KMS-11 (cell line): ENCODE results near the gene FYN.
"Not testable (repeated sequence)": the region's sequence is repeated elsewhere in the genome, so short reads cannot be mapped to it uniquely, and the experiment has no call there.

Experiments
- H2AFZ ChIP-seq: fragments of 200-600 bp; sonication (generic); 2 replicates; pipeline ENCODE4 v1.6.1; 2016; ENCODE audit warnings: antibody characterized with exemption, mixed run types, low read depth
- H3K27ac ChIP-seq: fragments of 200-600 bp; sonication (generic); 2 replicates; pipeline ENCODE4 v1.6.1; 2016; ENCODE audit warnings: mild to moderate bottlenecking, mixed run types
- H3K27me3 ChIP-seq: fragments of 200-600 bp; sonication (generic); 2 replicates; pipeline ENCODE4 v1.6.1; 2017; ENCODE audit warnings: mild to moderate bottlenecking, low read depth, mixed run types, moderate library complexity; ENCODE audit not compliant: insufficient read depth
- H3K36me3 ChIP-seq: fragments of 200-600 bp; sonication (generic); 2 replicates; pipeline ENCODE4 v1.6.1; 2017; ENCODE audit warnings: mild to moderate bottlenecking, mixed run types; ENCODE audit not compliant: insufficient read depth
- H3K4me1 ChIP-seq: fragments of 200-600 bp; sonication (generic); 2 replicates; pipeline ENCODE4 v1.6.1; 2016; ENCODE audit warnings: mild to moderate bottlenecking, low read depth, mixed run types; ENCODE audit not compliant: poor library complexity, severe bottlenecking
- H3K4me2 ChIP-seq: fragments of 200-600 bp; sonication (generic); 2 replicates; pipeline ENCODE4 v1.7.0; 2016; ENCODE audit warnings: mild to moderate bottlenecking, mixed run types
- H3K4me3 ChIP-seq: fragments of 200-600 bp; sonication (generic); IDR thresholded peaks from 2 replicates; pipeline ENCODE4 v1.6.1; 2017; ENCODE audit warnings: low read depth, low read length, mixed read lengths; ENCODE audit not compliant: insufficient read depth
- H3K79me2 ChIP-seq: fragments of 200-600 bp; sonication (generic); 2 replicates; pipeline ENCODE4 v1.6.1; 2016; ENCODE audit warnings: low read depth, mixed run types; ENCODE audit not compliant: insufficient read depth
- H3K9ac ChIP-seq: fragments of 200-600 bp; sonication (generic); 2 replicates; pipeline ENCODE4 v1.6.1; 2016; ENCODE audit warnings: mild to moderate bottlenecking, mixed run types
- H4K20me1 ChIP-seq: fragments of 200-600 bp; sonication (generic); 2 replicates; pipeline ENCODE4 v1.6.1; 2016; ENCODE audit warnings: mild to moderate bottlenecking, mixed run types; ENCODE audit not compliant: insufficient read depth
- CTCF ChIP-seq: fragments of 200-600 bp; sonication (generic); conservative IDR thresholded peaks from 2 replicates; pipeline ENCODE4 v1.6.1; 2017; ENCODE audit warnings: low read depth, mild to moderate bottlenecking, antibody characterized with exemption, low read length, moderate library complexity, mixed read lengths

The FYN gene

DNA sequence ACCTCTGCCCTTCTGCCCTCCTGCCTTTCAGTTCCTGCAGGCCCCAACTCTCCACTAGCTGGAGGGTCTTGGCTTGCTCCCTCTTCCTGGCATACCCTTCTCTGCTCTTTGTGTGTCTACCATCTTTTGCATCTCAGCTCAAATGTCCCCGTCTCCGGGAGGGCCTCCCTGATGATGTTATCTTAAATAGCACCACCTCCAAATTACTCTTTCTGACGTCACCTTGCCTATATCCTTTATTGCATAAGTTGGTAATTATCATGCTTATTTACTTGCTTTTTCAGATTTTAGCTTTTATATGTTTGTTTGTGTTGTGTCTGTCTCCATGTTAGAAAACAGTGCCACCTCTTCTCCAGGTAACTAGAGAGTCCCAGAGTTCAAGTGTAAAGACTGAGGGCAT, 36.0 kb upstream of the FYN start:
- no peak overlapping the region for H3K4me2 ChIP-seq
- no peak for TF ChIP-seq CTCF
- H3K36me3 ChIP-seq: no peaks in the 10 kb centered on the region
- H2AFZ ChIP-seq: no peak overlapping the region
- no peak overlapping the region for H3K4me3 ChIP-seq
- H3K9ac ChIP-seq: no peak overlapping the region
- no peak overlapping the region for H3K27ac ChIP-seq
- no peaks in the 10 kb centered on the region for H3K79me2 ChIP-seq
- no peaks in the 10 kb centered on the region for H3K4me1 ChIP-seq
- H3K27me3 ChIP-seq: no peaks in the 10 kb centered on the region
- no peaks in the 10 kb centered on the region for H4K20me1 ChIP-seq

DNA sequence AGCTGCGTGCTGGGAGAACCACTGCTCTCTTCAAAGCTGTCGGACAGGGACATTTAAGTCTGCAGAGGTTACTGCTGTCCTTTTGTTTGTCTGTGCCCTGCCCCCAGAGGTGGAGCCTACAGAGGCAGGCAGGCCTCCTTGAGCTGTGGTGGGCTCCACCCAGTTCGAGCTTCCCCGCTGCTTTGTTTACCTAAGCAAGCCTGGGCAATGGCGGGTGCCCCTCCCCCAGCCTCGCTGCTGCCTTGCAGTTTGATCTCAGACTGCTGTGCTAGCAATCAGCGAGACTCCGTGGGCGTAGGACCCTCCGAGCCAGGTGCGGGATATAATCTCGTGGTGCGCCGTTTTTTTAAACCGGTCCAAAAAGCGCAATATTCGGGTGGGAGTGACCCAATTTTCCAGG, 35.1 kb upstream of the FYN start:
- not testable (repeated sequence) for H3K9ac ChIP-seq, H3K4me2 ChIP-seq, H3K4me3 ChIP-seq, H3K27me3 ChIP-seq, H3K79me2 ChIP-seq, H3K36me3 ChIP-seq, H3K4me1 ChIP-seq, H4K20me1 ChIP-seq, H2AFZ ChIP-seq, H3K27ac ChIP-seq

GRCh38 chr6:111900735-111901134, 27.5 kb upstream of the FYN start:
- TF ChIP-seq CTCF: no peak
- Histone ChIP-seq H3K9ac (no peak overlapping the region), H4K20me1 (no peaks in the 10 kb centered on the region), H3K27ac (no peak overlapping the region), H3K4me3 (no peak overlapping the region), H2AFZ (no peak overlapping the region), H3K4me1 (no peaks in the 10 kb centered on the region), H3K36me3 (no peaks in the 10 kb centered on the region), H3K79me2 (no peaks in the 10 kb centered on the region), H3K4me2 (no peak overlapping the region), H3K27me3 (no peaks in the 10 kb centered on the region)

GRCh38 chr6:111899531-111899930, 26.3 kb upstream of the FYN start:
- no peak overlapping the region for H3K27ac ChIP-seq
- no peaks in the 10 kb centered on the region for H4K20me1 ChIP-seq
- H3K4me3 ChIP-seq: no peak overlapping the region
- no peak overlapping the region for H3K9ac ChIP-seq
- no peak for TF ChIP-seq CTCF
- H3K36me3 ChIP-seq: no peaks in the 10 kb centered on the region
- H3K79me2 ChIP-seq: no peaks in the 10 kb centered on the region
- no peaks in the 10 kb centered on the region for H3K4me1 ChIP-seq
- H3K4me2 ChIP-seq: no peak overlapping the region
- H3K27me3 ChIP-seq: no peaks in the 10 kb centered on the region
- H2AFZ ChIP-seq: no peak overlapping the region

DNA sequence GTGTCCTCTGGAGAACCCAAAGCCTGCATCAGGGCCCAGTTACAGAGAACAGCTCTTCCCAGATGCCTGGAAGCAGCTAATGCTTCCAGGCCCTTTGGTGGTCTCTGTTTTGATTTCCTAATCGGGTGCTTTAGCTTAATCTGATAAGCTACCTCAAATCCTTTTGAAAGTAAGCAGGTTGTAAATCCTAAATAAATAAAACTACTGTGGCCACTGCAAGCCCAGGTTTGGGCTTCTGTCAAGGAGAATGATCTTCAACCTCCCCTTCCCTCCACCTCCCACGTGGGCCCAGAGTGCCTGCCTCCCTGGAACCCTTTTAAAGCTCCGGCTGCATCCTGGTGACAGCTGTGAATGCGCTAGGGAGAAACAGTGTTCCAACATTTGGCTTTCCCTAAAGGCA, 25.2 kb upstream of the FYN start:
- H2AFZ ChIP-seq: no peak overlapping the region
- H3K27ac ChIP-seq: no peak overlapping the region
- H3K4me3 ChIP-seq: no peak overlapping the region
- no peaks in the 10 kb centered on the region for H3K36me3 ChIP-seq
- no peak overlapping the region for H3K9ac ChIP-seq
- no peak for TF ChIP-seq CTCF
- no peaks in the 10 kb centered on the region for H3K79me2 ChIP-seq
- H3K4me1 ChIP-seq: no peaks in the 10 kb centered on the region
- H3K4me2 ChIP-seq: no peak overlapping the region
- H4K20me1 ChIP-seq: no peaks in the 10 kb centered on the region
- no peaks in the 10 kb centered on the region for H3K27me3 ChIP-seq
